ENCODE measurements around the gene KRTAP10-11. TPM values are rescaled to one million over a fixed set of nuclear protein-coding genes. Genes with fewer than 3 reads are reported as not detected.

KRTAP10-11 gene
- total RNA-seq, 1 experiment from 2014 or later: not detected

Small RNA genes within 50 kb of the gene (small RNA-seq; reads per million reads assigned to genes)
- gene KRTAP12-6P: 0 reads per million in 2 experiments

Other genes with a start within 250 kb of the KRTAP10-11 start
- gene LRRC3, start 190.9 kb upstream of the KRTAP10-11 start, total RNA-seq (2014; rRNA removed; shearing (Covaris generic)): 1.5 TPM in 2 replicates
- not detected in 2 replicates for gene KRTAP10-1, start 106.2 kb upstream of the KRTAP10-11 start, total RNA-seq (2014; rRNA removed; shearing (Covaris generic))
- gene KRTAP10-2, start 94.9 kb upstream of the KRTAP10-11 start, total RNA-seq (2014; rRNA removed; shearing (Covaris generic)): not detected in 2 replicates
- not detected in 2 replicates for gene KRTAP10-3, start 87.6 kb upstream of the KRTAP10-11 start, total RNA-seq (2014; rRNA removed; shearing (Covaris generic))
- not detected in 2 replicates for gene KRTAP10-4, start 72.7 kb upstream of the KRTAP10-11 start, total RNA-seq (2014; rRNA removed; shearing (Covaris generic))
- gene KRTAP10-5, start 65.8 kb upstream of the KRTAP10-11 start, total RNA-seq (2014; rRNA removed; shearing (Covaris generic)): not detected in 2 replicates
- not detected in 2 replicates for gene KRTAP10-6, start 53.9 kb upstream of the KRTAP10-11 start, total RNA-seq (2014; rRNA removed; shearing (Covaris generic))
- not detected in 2 replicates for gene KRTAP10-7, start 45.8 kb upstream of the KRTAP10-11 start, total RNA-seq (2014; rRNA removed; shearing (Covaris generic))
- not detected in 2 replicates for gene KRTAP10-8, start 34.3 kb upstream of the KRTAP10-11 start, total RNA-seq (2014; rRNA removed; shearing (Covaris generic))
- gene KRTAP10-9, start 19.3 kb upstream of the KRTAP10-11 start, total RNA-seq (2014; rRNA removed; shearing (Covaris generic)): not detected in 2 replicates
- gene KRTAP10-10, start 9.1 kb upstream of the KRTAP10-11 start, total RNA-seq (2014; rRNA removed; shearing (Covaris generic)): not detected in 2 replicates
- gene KRTAP12-4, start 8.2 kb downstream of the KRTAP10-11 start, total RNA-seq (2014; rRNA removed; shearing (Covaris generic)): not detected in 2 replicates
- gene KRTAP12-3, start 11.5 kb downstream of the KRTAP10-11 start, total RNA-seq (2014; rRNA removed; shearing (Covaris generic)): not detected in 2 replicates
- gene KRTAP12-2, start 20.5 kb downstream of the KRTAP10-11 start, total RNA-seq (2014; rRNA removed; shearing (Covaris generic)): not detected in 2 replicates
- not detected in 2 replicates for gene KRTAP12-1, start 35.7 kb downstream of the KRTAP10-11 start, total RNA-seq (2014; rRNA removed; shearing (Covaris generic))
- gene KRTAP10-12, start 50.8 kb downstream of the KRTAP10-11 start, total RNA-seq (2014; rRNA removed; shearing (Covaris generic)): not detected in 2 replicates
- not detected in 2 replicates for gene TSPEAR, start 65.2 kb downstream of the KRTAP10-11 start, total RNA-seq (2014; rRNA removed; shearing (Covaris generic))
- 53.3 and 53.9 TPM in 2 replicates for gene UBE2G2, start 155.4 kb downstream of the KRTAP10-11 start, total RNA-seq (2014; rRNA removed; shearing (Covaris generic))
- gene SUMO3, start 171.6 kb downstream of the KRTAP10-11 start, total RNA-seq (2014; rRNA removed; shearing (Covaris generic)): 34.2 and 36.0 TPM in 2 replicates
- gene PTTG1IP, start 227.3 kb downstream of the KRTAP10-11 start, total RNA-seq (2014; rRNA removed; shearing (Covaris generic)): 843 and 970 TPM in 2 replicates